ENCODE measurements around the gene IL10.

- TF ChIP-seq CTCF (IDR thresholded peaks at IDR 0.05) = no peak
- TF ChIP-seq POLR2A (IDR thresholded peaks at IDR 0.05) = no peak
Observed at GRCh38 chr1:206793620-206794019, 21.3 kb upstream of the IL10 start.

Measured in heart left ventricle (tissue), 13 donors.